HepG2 (cell line): ENCODE measurements around the gene KIRREL3.

Experiments
- CTCF ChIP-seq: sonication (generic); formaldehyde crosslinking; IDR thresholded peaks from 2 replicates; pipeline ENCODE4 v1.5.0; 2020; ENCODE audit warnings: mild to moderate bottlenecking, missing genetic modification reagents, moderate library complexity
- ETS1 ChIP-seq: sonication (generic); formaldehyde crosslinking; IDR thresholded peaks from 2 replicates; pipeline ENCODE4 v1.4.0; 2020; ENCODE audit warnings: missing genetic modification reagents
- FOXK1 ChIP-seq: sonication (generic); formaldehyde crosslinking; IDR thresholded peaks from 2 replicates; pipeline ENCODE4 v1.4.0; 2020; ENCODE audit warnings: low read depth, missing genetic modification reagents, borderline replicate concordance
- FOXP1 ChIP-seq, 2 experiments: fragments of 450-650 bp in 1 of 2; IDR thresholded peaks; 2 replicates each; pipeline ENCODE4 v1.6.1; 2017 to 2018; ENCODE audit warnings: antibody characterized with exemption in 1 of 2
- GABPA ChIP-seq, 2 experiments: IDR thresholded peaks; 2 replicates each; pipeline ENCODE4 v1.6.1; 2011 to 2016; ENCODE audit warnings: low read depth in 2 of 2, low read length in 1 of 2, missing biosample characterization in 1 of 2, missing genetic modification characterization in 1 of 2
- JUNB ChIP-seq: sonication (generic); formaldehyde crosslinking; IDR thresholded peaks from 2 replicates; pipeline ENCODE4 v1.8.0; 2022; ENCODE audit warnings: missing genetic modification reagents, mild to moderate bottlenecking, borderline replicate concordance
- MXI1 ChIP-seq: IDR thresholded peaks from 3 replicates; pipeline ENCODE4 v1.6.1; 2012; ENCODE audit warnings: low read depth, low read length, inconsistent platforms, borderline replicate concordance
- SALL1 ChIP-seq: sonication (generic); formaldehyde crosslinking; IDR thresholded peaks from 2 replicates; pipeline ENCODE4 v1.8.0; 2022; ENCODE audit warnings: mild to moderate bottlenecking, missing genetic modification reagents
- SMC3 ChIP-seq: IDR thresholded peaks from 2 replicates; pipeline ENCODE4 v1.6.1; 2011; ENCODE audit warnings: low read length, improper control_type of control experiment
- ZSCAN20 ChIP-seq: sonication (generic); formaldehyde crosslinking; IDR thresholded peaks from 2 replicates; pipeline ENCODE4 v1.4.0; 2020; ENCODE audit warnings: missing genetic modification reagents, mild to moderate bottlenecking, borderline replicate concordance

- TF ChIP-seq CTCF = no peak
- TF ChIP-seq SMC3 = no peak
- no peak for TF ChIP-seq MXI1
- no peak for TF ChIP-seq ZSCAN20
- TF ChIP-seq FOXK1 = no peak
- no peak for TF ChIP-seq FOXP1 (IDR thresholded peaks at IDR 0.05)
- TF ChIP-seq FOXP1 (CRISPR knock-in tag; IDR thresholded peaks at IDR 0.05) = no peak
- no peak for TF ChIP-seq GABPA (IDR thresholded peaks at IDR 0.05; ENCODE audit: low read depth, low read length)
- no peak for TF ChIP-seq GABPA (CRISPR knock-in tag; IDR thresholded peaks at IDR 0.05; ENCODE audit: low read depth)
- TF ChIP-seq SALL1 (CRISPR knock-in tag) = no peak
- TF ChIP-seq JUNB (CRISPR knock-in tag) = no peak
- no peak for TF ChIP-seq ETS1 (CRISPR knock-in tag)
Observed at GRCh38 chr11:126461096-126461440, 539.5 kb downstream of the KIRREL3 start.
